Esophagus muscularis mucosa (tissue), 3 donors: ENCODE measurements around the gene MME.

ENCODE experiments used
- CTCF ChIP-seq, 3 experiments: fragments of 200-600 bp in 2 of 3; fragments of 450-650 bp in 1 of 3; sonication (generic) in 2 of 3; IDR thresholded peaks; one replicate each; pipeline ENCODE4 v1.5.1; 2017 to 2019; ENCODE audit warnings: antibody characterized with exemption in 3 of 3, mild to moderate bottlenecking in 2 of 3, moderate library complexity in 1 of 3
- POLR2AphosphoS5 ChIP-seq, 2 donors: sonication (generic); formaldehyde crosslinking; IDR thresholded peaks; one replicate each; pipeline ENCODE4 v1.6.1; 2017; ENCODE audit warnings: antibody characterized with exemption in 2 of 2

DNA sequence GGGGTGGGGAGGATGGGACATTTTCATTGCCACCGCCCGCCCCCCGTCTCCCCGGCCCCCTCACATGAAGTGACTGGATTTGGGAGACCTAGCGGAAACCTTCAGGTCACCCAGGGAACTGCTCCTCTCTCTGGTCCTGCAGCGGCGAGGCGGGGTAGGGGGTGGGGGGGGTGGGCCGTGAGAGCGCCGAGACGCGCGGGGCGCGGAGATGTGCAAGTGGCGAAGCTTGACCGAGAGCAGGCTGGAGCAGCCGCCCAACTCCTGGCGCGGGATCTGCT, 712 bp upstream of the MME start:
- no peak for TF ChIP-seq POLR2AphosphoS5 (IDR thresholded peaks at IDR 0.05)
- no peak for TF ChIP-seq CTCF (IDR thresholded peaks at IDR 0.05)
